Fibroblast of lung (primary cell): ENCODE measurements around the gene F10. TPM values are rescaled to one million over a fixed set of nuclear protein-coding genes. Genes with fewer than 3 reads are reported as not detected.
"Not testable (repeated sequence)": the region's sequence is repeated elsewhere in the genome, so short reads cannot be mapped to it uniquely, and the experiment has no call there.

Experiments used
- DNase-seq, 2 donors: peaks; one replicate each; pipeline versions ENCODE4 v3.0.0 to v3.0.0-alpha.2; 2010; ENCODE audit warnings: low read depth in 2 of 2
- H2AFZ ChIP-seq: 2 replicates; pipeline ENCODE4 v1.5.1; 2012; ENCODE audit warnings: low read length, control low read depth, inconsistent platforms
- H3K27ac ChIP-seq: 2 replicates; pipeline ENCODE4 v1.5.1; 2011; ENCODE audit warnings: low read length, control low read depth; ENCODE audit not compliant: insufficient read depth
- H3K27me3 ChIP-seq: 2 replicates; pipeline ENCODE4 v1.5.1; 2011; ENCODE audit warnings: mild to moderate bottlenecking, low read length; ENCODE audit not compliant: control insufficient read depth, insufficient read depth
- H3K36me3 ChIP-seq: 2 replicates; pipeline ENCODE4 v1.5.1; 2011; ENCODE audit warnings: low read length; ENCODE audit not compliant: control insufficient read depth, insufficient read depth
- H3K4me1 ChIP-seq: 2 replicates; pipeline ENCODE4 v1.5.1; 2011; ENCODE audit warnings: low read length; ENCODE audit not compliant: control insufficient read depth, insufficient read depth; ENCODE audit errors: extremely low read depth
- H3K4me2 ChIP-seq: 2 replicates; pipeline ENCODE4 v1.5.1; 2011; ENCODE audit warnings: low read length, control low read depth; ENCODE audit not compliant: insufficient read depth; ENCODE audit errors: extremely low read depth
- H3K4me3 ChIP-seq, 4 experiments: fragments of 200-600 bp in 1 of 4; sonication (generic) in 1 of 4; replicated peaks in 1 of 4; 2 replicates each; pipeline ENCODE4 v1.5.1; 2011 to 2016; ENCODE audit warnings: low read length in 4 of 4, low read depth in 3 of 4, mild to moderate bottlenecking in 3 of 4, control low read depth in 2 of 4, inconsistent platforms in 1 of 4, mixed read lengths in 1 of 4; ENCODE audit not compliant: insufficient read depth in 1 of 4; ENCODE audit errors: control extremely low read depth in 1 of 4
- H3K79me2 ChIP-seq: 2 replicates; pipeline ENCODE4 v1.5.1; 2012; ENCODE audit warnings: mild to moderate bottlenecking, low read length, inconsistent platforms; ENCODE audit not compliant: control insufficient read depth, insufficient read depth
- H3K9ac ChIP-seq: 2 replicates; pipeline ENCODE4 v1.5.1; 2011; ENCODE audit warnings: mild to moderate bottlenecking, low read length, control low read depth; ENCODE audit not compliant: insufficient read depth
- H3K9me3 ChIP-seq: 2 replicates; pipeline ENCODE4 v1.5.1; 2012; ENCODE audit warnings: low read depth, low read length; ENCODE audit not compliant: control insufficient read depth, insufficient read depth
- H4K20me1 ChIP-seq: 2 replicates; pipeline ENCODE4 v1.5.1; 2011; ENCODE audit warnings: low read length; ENCODE audit not compliant: control insufficient read depth, insufficient read depth; ENCODE audit errors: extremely low read depth
- CTCF ChIP-seq, 2 donors: IDR thresholded peaks in 1 of 2; conservative IDR thresholded peaks in 1 of 2; 1 replicate in 1 of 2; 2 replicates in 1 of 2; pipeline ENCODE4 v1.5.1; 2011 to 2012; ENCODE audit warnings: low read length in 2 of 2, control low read depth in 1 of 2, inconsistent platforms in 1 of 2, low read depth in 1 of 2, mild to moderate bottlenecking in 1 of 2
- EZH2 ChIP-seq: IDR thresholded peaks from 2 replicates; pipeline ENCODE4 v1.5.1; 2012; ENCODE audit warnings: low read length, control low read depth, mild to moderate bottlenecking; ENCODE audit errors: missing control alignments
- polyA plus RNA-seq, 2 donors: library from polyadenylated mRNA; depleted of rRNA in 1 of 2; stranded (reverse) in 1 of 2; unstranded in 1 of 2; fragments of >200 nt; gene quantifications; 2 replicates each; pipeline ENCODE4 v1.2.1, GENCODE V29; 2011 to 2012; ENCODE audit warnings: missing spikeins in 1 of 2
- total RNA-seq: library from RNA; depleted of rRNA; stranded (reverse); fragments of >200 nt; gene quantifications from 2 replicates; pipeline ENCODE4 v1.2.1, GENCODE V29; 2014

F10 gene
- total and polyA plus RNA-seq, 2 donors (not counting 1 experiment from before 2014, with no cell fraction given): 39.9 to 41.5 TPM

- H3K4me3 ChIP-seq, H3K79me2 ChIP-seq, H4K20me1 ChIP-seq, H3K9ac ChIP-seq, H3K4me1 ChIP-seq, H3K4me2 ChIP-seq, H3K36me3 ChIP-seq, H3K27ac ChIP-seq, H2AFZ ChIP-seq, H3K9me3 ChIP-seq, DNase-seq: not testable (repeated sequence)
- peaks cover 19% of the 10 kb centered on the region for H3K27me3 ChIP-seq
These were observed 10.8 kb upstream of the F10 start for GRCh38 chr13:113111821-113112220.

GRCh38 chr13:113112475-113112874 is 10.1 kb upstream of the F10 start:
- not testable (repeated sequence) for H3K4me3 ChIP-seq, H3K4me2 ChIP-seq, H3K9ac ChIP-seq, H3K36me3 ChIP-seq, H3K27ac ChIP-seq, DNase-seq, H4K20me1 ChIP-seq, H3K4me1 ChIP-seq, H2AFZ ChIP-seq, H3K9me3 ChIP-seq, H3K79me2 ChIP-seq
- peaks cover 19% of the 10 kb centered on the region for H3K27me3 ChIP-seq

- no peaks in the 10 kb centered on the region for H3K9me3 ChIP-seq
- peaks cover 19% of the 10 kb centered on the region for H3K27me3 ChIP-seq
- no peak for DNase-seq
- TF ChIP-seq EZH2 (no peak), CTCF (conservative IDR thresholded peaks at IDR 0.05 in 1 of 2, IDR thresholded peaks at IDR 0.05 in 1 of 2; ENCODE audit: low read depth in 1 of 2, low read length in 2 of 2) (no peak)
- H3K4me1 ChIP-seq: no peaks in the 10 kb centered on the region
- no peaks in the 10 kb centered on the region for H3K79me2 ChIP-seq
- no peaks in the 10 kb centered on the region for H3K36me3 ChIP-seq
- no peaks in the 10 kb centered on the region for H4K20me1 ChIP-seq
- H3K9ac ChIP-seq: no peak overlapping the region
- H3K4me2 ChIP-seq: no peak overlapping the region
- H2AFZ ChIP-seq: no peak overlapping the region
- H3K4me3 ChIP-seq: no peak overlapping the region
- H3K27ac ChIP-seq: no peak overlapping the region
These were observed 9.4 kb upstream of the F10 start for GRCh38 chr13:113112893-113113845.

GRCh38 chr13:113113846-113114271 is 8.7 kb upstream of the F10 start:
- Histone ChIP-seq H3K4me3 (no peak overlapping the region), H3K9ac (no peak overlapping the region), H4K20me1 (no peaks in the 10 kb centered on the region), H3K4me2 (no peak overlapping the region), H3K36me3 (no peaks in the 10 kb centered on the region), H3K27me3 (peaks cover 19% of the 10 kb centered on the region), H2AFZ (no peak overlapping the region), H3K79me2 (no peaks in the 10 kb centered on the region), H3K9me3 (no peaks in the 10 kb centered on the region), H3K4me1 (no peaks in the 10 kb centered on the region), H3K27ac (no peak overlapping the region)
- TF ChIP-seq CTCF (conservative IDR thresholded peaks at IDR 0.05 in 1 of 2, IDR thresholded peaks at IDR 0.05 in 1 of 2; ENCODE audit: low read depth in 1 of 2, low read length in 2 of 2): no peak
- no peak for TF ChIP-seq EZH2
- DNase-seq: no peak
